ENCODE results near the gene HMGCLL1. TPM values are rescaled to one million over a fixed set of nuclear protein-coding genes. Genes with fewer than 3 reads are reported as not detected.

The HMGCLL1 gene
- polyA plus RNA-seq, 6 donors from 2014 or later = not detected

GRCh38 chr6:55516736-55517135 lies 62.3 kb downstream of the HMGCLL1 start:
- Mint-ChIP-seq H3K4me1 (no peaks in the 10 kb centered on the region), H3K27me3 (no peaks in the 10 kb centered on the region), H3K9me3 (peaks cover 0 to 1% (median 0%) of the 10 kb centered on the region in 7 donors), H3K4me3 (no peak overlapping the region), H3K36me3 (no peaks in the 10 kb centered on the region), H3K27ac (no peak overlapping the region)
- ATAC-seq (ENCODE audit: low read depth in 2 of 2) (no peak), DNase-seq (no peak)

DNA sequence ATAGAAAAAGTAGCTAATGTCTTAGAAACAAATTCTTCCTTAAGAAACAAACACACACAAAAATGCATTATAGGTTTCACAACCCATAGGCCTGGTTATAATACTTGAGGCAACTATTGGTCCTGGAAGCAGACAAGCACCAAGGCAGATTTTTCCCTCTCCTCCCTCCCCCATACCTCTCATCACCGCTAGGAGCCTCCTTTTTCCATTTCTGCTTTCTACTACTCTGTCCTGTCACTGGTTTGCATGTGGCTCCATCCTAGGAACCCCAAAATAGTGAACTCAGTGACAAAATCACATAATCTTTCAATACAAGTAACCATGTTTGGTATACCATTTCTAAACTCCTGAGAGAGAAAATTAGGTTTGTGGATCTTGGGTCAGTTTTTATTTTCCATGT lies 66.1 kb downstream of the HMGCLL1 start:
- no peaks in the 10 kb centered on the region for H3K36me3 Mint-ChIP-seq
- no peak for ATAC-seq (ENCODE audit: low read depth in 2 of 2)
- H3K4me1 Mint-ChIP-seq = no peaks in the 10 kb centered on the region

GRCh38 chr6:55511122-55511800 lies 67.7 kb downstream of the HMGCLL1 start:
- H3K36me3 Mint-ChIP-seq = no peaks in the 10 kb centered on the region
- H3K9me3 Mint-ChIP-seq = peaks cover 0 to 5% (median 0%) of the 10 kb centered on the region in 7 donors
- no peaks in the 10 kb centered on the region for H3K4me1 Mint-ChIP-seq
- H3K4me3 Mint-ChIP-seq = no peak overlapping the region
- no peak overlapping the region for H3K27ac Mint-ChIP-seq
- ATAC-seq (ENCODE audit: low read depth in 2 of 2) = no peak
- no peaks in the 10 kb centered on the region for H3K27me3 Mint-ChIP-seq
- DNase-seq = no peak

More for the DNA sequence above, 66.1 kb downstream of the HMGCLL1 start:
- Mint-ChIP-seq H3K9me3 (peaks cover 0 to 5% (median 0%) of the 10 kb centered on the region in 7 donors), H3K27ac (no peak overlapping the region), H3K27me3 (no peaks in the 10 kb centered on the region), H3K4me3 (no peak overlapping the region)
- DNase-seq = no peak

DNA sequence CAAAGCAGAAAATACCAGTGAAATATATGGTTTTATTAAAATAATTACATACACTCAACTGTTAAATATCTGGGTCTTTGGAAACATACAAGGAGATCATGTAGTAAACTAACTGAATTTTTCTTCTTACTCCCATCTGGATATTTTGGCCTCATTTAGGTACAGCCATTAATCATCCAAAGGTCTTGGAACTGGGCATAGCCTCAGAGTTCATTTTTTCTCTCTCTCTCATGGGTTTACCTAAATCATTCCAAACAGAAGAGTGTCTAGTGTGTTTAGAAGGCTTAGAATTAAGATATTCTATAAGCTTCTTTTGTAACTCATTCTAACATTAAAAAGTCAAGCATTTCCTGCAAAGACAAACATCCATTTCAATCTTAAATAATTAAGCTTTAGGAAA lies 79.4 kb downstream of the HMGCLL1 start:
- H3K4me3 Mint-ChIP-seq = no peak overlapping the region
- ATAC-seq (ENCODE audit: low read depth in 2 of 2) (no peak), DNase-seq (no peak)
- no peaks in the 10 kb centered on the region for H3K4me1 Mint-ChIP-seq
- H3K27me3 Mint-ChIP-seq = no peaks in the 10 kb centered on the region
- peaks cover 0 to 4% (median 1%) of the 10 kb centered on the region in 7 donors for H3K9me3 Mint-ChIP-seq
- H3K27ac Mint-ChIP-seq = no peak overlapping the region
- H3K36me3 Mint-ChIP-seq = no peaks in the 10 kb centered on the region

DNA sequence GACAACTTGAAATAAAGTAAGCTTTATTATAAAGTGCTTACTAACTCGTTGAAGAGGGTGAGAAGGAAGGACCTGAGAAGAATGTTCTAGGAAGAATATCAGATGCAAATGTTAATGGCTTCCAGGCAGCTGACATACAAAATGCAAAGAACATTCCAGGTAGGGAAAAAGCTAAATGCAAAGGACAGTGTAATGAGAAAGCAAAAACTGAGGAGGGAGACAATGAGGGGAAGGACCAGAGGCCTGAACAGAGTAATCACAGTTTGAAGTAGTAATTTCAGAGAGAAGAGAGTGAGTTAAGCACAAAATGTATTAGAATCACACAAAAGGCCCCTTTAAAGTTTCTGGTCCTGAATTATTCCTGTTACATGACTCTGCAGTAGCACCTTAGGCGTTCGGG lies 81.3 kb downstream of the HMGCLL1 start:
- ATAC-seq (ENCODE audit: low read depth in 2 of 2) = no peak

DNA sequence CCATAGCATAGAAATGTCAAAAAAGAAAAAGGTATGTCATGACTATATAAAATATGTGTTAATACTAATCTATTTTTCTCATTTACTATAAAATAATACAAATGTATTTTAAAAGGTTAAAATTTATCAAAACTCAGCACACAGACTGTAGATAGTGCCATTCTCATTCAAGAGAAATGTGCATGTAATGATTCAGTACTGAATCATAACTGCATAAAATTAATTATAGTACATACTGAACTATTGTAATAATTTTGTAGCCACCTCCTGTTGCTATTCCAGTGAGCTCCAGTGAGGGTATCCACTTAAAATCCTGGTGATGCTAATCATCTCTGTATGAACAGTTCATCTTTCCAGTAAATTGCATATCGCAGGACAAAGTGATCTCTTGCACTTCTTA lies 82.8 kb downstream of the HMGCLL1 start:
- no peaks in the 10 kb centered on the region for H3K4me1 Mint-ChIP-seq

More for the DNA sequence above, 81.3 kb downstream of the HMGCLL1 start:
- Mint-ChIP-seq H3K9me3 (peaks cover 0 to 6% (median 0%) of the 10 kb centered on the region in 7 donors), H3K4me1 (no peaks in the 10 kb centered on the region), H3K36me3 (no peaks in the 10 kb centered on the region), H3K27me3 (no peaks in the 10 kb centered on the region), H3K27ac (no peak overlapping the region), H3K4me3 (peak overlapping the region in 1 of 8 donors; percentile 45)
- no peak for DNase-seq

GRCh38 chr6:55495277-55495676 lies 83.7 kb downstream of the HMGCLL1 start:
- H3K4me3 Mint-ChIP-seq = no peak overlapping the region

More for the DNA sequence above, 82.8 kb downstream of the HMGCLL1 start:
- Mint-ChIP-seq H3K27ac (no peak overlapping the region), H3K27me3 (no peaks in the 10 kb centered on the region), H3K36me3 (no peaks in the 10 kb centered on the region), H3K4me3 (no peak overlapping the region), H3K9me3 (peaks cover 0 to 8% (median 0%) of the 10 kb centered on the region in 7 donors)
- DNase-seq (no peak), ATAC-seq (ENCODE audit: low read depth in 2 of 2) (no peak)

DNA sequence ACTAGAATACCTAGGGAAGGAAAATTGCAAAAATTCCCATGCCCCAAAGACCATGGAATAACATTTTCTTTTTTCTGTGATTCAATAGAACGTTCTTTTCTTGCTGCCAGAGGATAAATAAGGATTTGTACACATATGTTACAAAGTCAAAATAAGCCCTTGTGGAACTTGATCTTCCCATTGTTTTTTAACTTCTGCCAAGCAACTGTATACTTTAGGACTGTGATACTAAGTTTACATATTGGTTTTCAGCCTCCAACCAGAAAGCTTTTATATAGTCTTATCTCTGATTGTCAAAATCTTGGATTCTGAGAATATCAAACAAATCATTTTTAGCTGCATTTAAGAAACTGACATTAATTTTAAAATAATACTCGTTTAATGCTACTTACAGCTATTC lies 84.6 kb downstream of the HMGCLL1 start:
- no peaks in the 10 kb centered on the region for H3K27me3 Mint-ChIP-seq
- no peak overlapping the region for H3K4me3 Mint-ChIP-seq
- ATAC-seq (ENCODE audit: low read depth in 2 of 2) = no peak
- H3K9me3 Mint-ChIP-seq = peaks cover 0 to 7% (median 0%) of the 10 kb centered on the region in 7 donors
- H3K27ac Mint-ChIP-seq = no peak overlapping the region
- DNase-seq = no peak
- no peaks in the 10 kb centered on the region for H3K4me1 Mint-ChIP-seq
- H3K36me3 Mint-ChIP-seq = no peaks in the 10 kb centered on the region

More at GRCh38 chr6:55495277-55495676, 83.7 kb downstream of the HMGCLL1 start:
- Mint-ChIP-seq H3K4me1 (no peaks in the 10 kb centered on the region), H3K27me3 (no peaks in the 10 kb centered on the region), H3K27ac (no peak overlapping the region), H3K9me3 (peaks cover 0 to 8% (median 0%) of the 10 kb centered on the region in 7 donors), H3K36me3 (no peaks in the 10 kb centered on the region)
- no peak for ATAC-seq (ENCODE audit: low read depth in 2 of 2)
- DNase-seq = no peak

DNA sequence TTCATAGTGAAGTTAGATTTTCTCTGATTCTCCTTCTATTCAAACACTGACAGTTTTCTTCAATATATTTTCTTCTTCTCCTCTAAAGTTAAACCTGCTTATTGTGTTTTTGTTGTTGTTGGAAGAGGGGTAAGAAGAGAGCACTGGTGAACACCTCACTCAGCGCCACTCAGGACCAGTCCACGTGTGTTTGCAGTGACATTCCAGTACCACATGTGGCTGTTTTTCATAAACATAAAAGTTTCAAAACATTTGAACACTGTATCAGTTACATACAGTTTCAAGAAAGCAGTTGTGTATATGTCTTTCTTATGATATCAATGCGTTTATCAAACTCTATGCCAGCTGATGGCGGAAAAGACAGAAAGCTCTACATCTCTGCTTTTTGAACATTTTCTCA lies 86.7 kb downstream of the HMGCLL1 start:
- no peak for ATAC-seq (ENCODE audit: low read depth in 2 of 2)
- no peaks in the 10 kb centered on the region for H3K27me3 Mint-ChIP-seq
- no peak overlapping the region for H3K4me3 Mint-ChIP-seq
- no peak for DNase-seq
- H3K36me3 Mint-ChIP-seq = no peaks in the 10 kb centered on the region
- H3K27ac Mint-ChIP-seq = no peak overlapping the region
- peaks cover 0 to 11% (median 2%) of the 10 kb centered on the region in 7 donors for H3K9me3 Mint-ChIP-seq
- H3K4me1 Mint-ChIP-seq = no peaks in the 10 kb centered on the region

DNA sequence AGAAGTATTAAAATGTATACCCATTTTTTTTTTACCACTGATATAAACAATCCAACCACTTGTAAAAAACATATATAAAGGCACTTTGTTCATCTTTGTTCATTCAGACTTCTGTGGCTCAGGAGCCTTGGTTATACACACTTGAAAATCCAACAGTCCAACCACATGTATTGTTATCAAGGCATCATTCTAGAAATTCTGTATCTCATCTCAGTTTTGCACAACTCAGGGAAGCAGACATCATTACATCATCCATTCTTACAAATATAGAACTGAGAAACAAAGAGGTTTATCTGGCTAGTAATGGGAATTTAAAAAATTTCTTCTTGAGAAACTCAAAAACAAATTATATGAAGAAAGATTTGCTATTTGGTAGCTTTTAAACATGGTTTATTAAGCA lies 88.1 kb downstream of the HMGCLL1 start:
- peaks cover 0 to 11% (median 3%) of the 10 kb centered on the region in 7 donors for H3K9me3 Mint-ChIP-seq
- H3K36me3 Mint-ChIP-seq = no peaks in the 10 kb centered on the region
- no peak overlapping the region for H3K4me3 Mint-ChIP-seq
- no peak for ATAC-seq (ENCODE audit: low read depth in 2 of 2)
- H3K4me1 Mint-ChIP-seq = no peaks in the 10 kb centered on the region
- no peaks in the 10 kb centered on the region for H3K27me3 Mint-ChIP-seq
- no peak for DNase-seq
- no peak overlapping the region for H3K27ac Mint-ChIP-seq

DNA sequence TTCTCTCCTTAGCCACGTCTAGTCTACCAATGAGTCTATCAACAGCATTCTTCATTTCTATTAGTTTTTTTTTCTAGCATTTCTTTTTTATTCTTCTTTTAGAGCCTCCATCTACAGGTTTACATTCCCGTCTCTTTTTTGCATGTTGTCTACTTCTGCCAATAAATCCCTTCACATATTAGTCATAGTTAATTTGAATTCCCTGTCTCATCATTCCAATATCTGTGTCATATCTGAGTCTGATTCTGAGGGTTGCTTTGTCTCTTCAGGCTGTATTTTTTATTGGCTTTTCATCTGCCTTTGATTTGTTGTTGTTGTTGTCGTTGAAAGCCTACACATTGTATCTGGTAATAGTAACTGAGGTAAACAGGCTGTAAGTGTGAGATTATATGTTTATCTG lies 104.6 kb downstream of the HMGCLL1 start:
- Mint-ChIP-seq H3K4me1 (no peaks in the 10 kb centered on the region), H3K27me3 (no peaks in the 10 kb centered on the region), H3K9me3 (peaks cover 0 to 7% (median 0%) of the 10 kb centered on the region in 7 donors), H3K4me3 (no peak overlapping the region), H3K27ac (no peak overlapping the region), H3K36me3 (no peaks in the 10 kb centered on the region)
- no peak for ATAC-seq (ENCODE audit: low read depth in 2 of 2)
- no peak for DNase-seq

DNA sequence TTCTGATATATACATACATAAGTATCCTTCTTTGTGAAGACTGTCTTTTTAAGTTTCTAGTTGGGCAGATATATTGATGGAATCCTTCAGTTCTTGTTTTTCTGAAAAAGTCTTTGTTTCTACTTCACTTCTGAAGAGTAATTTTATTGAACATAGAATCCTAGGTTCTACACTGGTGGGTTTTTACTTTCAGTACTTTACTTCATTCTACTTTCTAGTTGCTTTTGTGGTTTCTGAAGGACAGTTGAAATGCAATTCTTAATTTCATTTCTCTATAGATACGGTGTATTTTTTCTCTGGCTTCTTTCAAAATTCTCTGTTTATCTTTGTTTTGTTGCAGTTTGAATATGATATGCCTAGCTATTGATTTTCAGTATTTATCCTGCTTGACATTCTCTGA lies 105.3 kb downstream of the HMGCLL1 start:
- no peak for ATAC-seq (ENCODE audit: low read depth in 2 of 2)
- no peak overlapping the region for H3K4me3 Mint-ChIP-seq
- H3K4me1 Mint-ChIP-seq = no peaks in the 10 kb centered on the region
- no peak overlapping the region for H3K27ac Mint-ChIP-seq
- DNase-seq = no peak
- peaks cover 0 to 7% (median 0%) of the 10 kb centered on the region in 7 donors for H3K9me3 Mint-ChIP-seq
- no peaks in the 10 kb centered on the region for H3K27me3 Mint-ChIP-seq
- no peaks in the 10 kb centered on the region for H3K36me3 Mint-ChIP-seq

GRCh38 chr6:55469951-55470366 lies 109.0 kb downstream of the HMGCLL1 start:
- no peaks in the 10 kb centered on the region for H3K36me3 Mint-ChIP-seq
- H3K4me3 Mint-ChIP-seq = no peak overlapping the region
- H3K4me1 Mint-ChIP-seq = no peaks in the 10 kb centered on the region
- peaks cover 0 to 7% (median 0%) of the 10 kb centered on the region in 7 donors for H3K9me3 Mint-ChIP-seq
- H3K27ac Mint-ChIP-seq = no peak overlapping the region
- ATAC-seq (ENCODE audit: low read depth in 2 of 2) (no peak), DNase-seq (no peak)
- no peaks in the 10 kb centered on the region for H3K27me3 Mint-ChIP-seq

GRCh38 chr6:55456016-55456415 lies 123.0 kb downstream of the HMGCLL1 start:
- ATAC-seq (ENCODE audit: low read depth in 2 of 2) (no peak), DNase-seq (no peak)
- no peak overlapping the region for H3K4me3 Mint-ChIP-seq
- H3K27me3 Mint-ChIP-seq = no peaks in the 10 kb centered on the region
- no peaks in the 10 kb centered on the region for H3K4me1 Mint-ChIP-seq
- H3K27ac Mint-ChIP-seq = no peak overlapping the region
- H3K36me3 Mint-ChIP-seq = no peaks in the 10 kb centered on the region
- peaks cover 0 to 2% (median 0%) of the 10 kb centered on the region in 7 donors for H3K9me3 Mint-ChIP-seq

Data from naive B cell (primary cell).